Erythroblast (primary cell): ENCODE results near the gene TEX38.

Experiments
- GATA1 ChIP-seq: IDR thresholded peaks from 2 replicates; pipeline ENCODE4 v1.6.1; 2011; ENCODE audit warnings: low read depth, mild to moderate bottlenecking, control low read depth, low read length, moderate library complexity
- POLR2A ChIP-seq: IDR thresholded peaks from 2 replicates; pipeline ENCODE4 v1.6.1; 2011; ENCODE audit warnings: mild to moderate bottlenecking, low read length

GRCh38 chr1:46721686-46722205 is 50.1 kb downstream of the TEX38 start:
- no peak for TF ChIP-seq POLR2A
- no peak for TF ChIP-seq GATA1
